Astrocyte (in vitro differentiated cells and primary cell): ENCODE results near the gene UBA52.

Experiments
- CTCF ChIP-seq: IDR thresholded peaks from 2 replicates; pipeline ENCODE4 v1.5.1; 2011; ENCODE audit warnings: low read depth, mild to moderate bottlenecking, inconsistent platforms, low read length, moderate library complexity; ENCODE audit not compliant: insufficient read depth
- EZH2 ChIP-seq: IDR thresholded peaks from 2 replicates; pipeline ENCODE4 v1.6.1; 2012; ENCODE audit warnings: mild to moderate bottlenecking, low read length, inconsistent platforms; ENCODE audit not compliant: insufficient read depth

GRCh38 chr19:18587561-18587960, 15.9 kb downstream of the UBA52 start:
- TF ChIP-seq CTCF (no peak), EZH2 (no peak)
